ENCODE results near the gene MGAT5.

The MGAT5 gene

GRCh38 chr2:134308474-134309385 is 54.9 kb downstream of the MGAT5 start:
- DNase-seq: no peak

GRCh38 chr2:134310107-134311079 is 56.5 kb downstream of the MGAT5 start:
- DNase-seq: no peak

GRCh38 chr2:134312482-134312881 is 58.6 kb downstream of the MGAT5 start:
- no peak for DNase-seq

- no peak for DNase-seq
Observed at GRCh38 chr2:134314202-134314601, 60.3 kb downstream of the MGAT5 start.

GRCh38 chr2:134314681-134315368 is 61.0 kb downstream of the MGAT5 start:
- no peak for DNase-seq

- no peak for DNase-seq
Observed at GRCh38 chr2:134315471-134315870, 61.6 kb downstream of the MGAT5 start.

GRCh38 chr2:134319596-134320254 is 65.9 kb downstream of the MGAT5 start:
- DNase-seq: peak in 1 of 2 donors; percentile 23

GRCh38 chr2:134320930-134321329 is 67.1 kb downstream of the MGAT5 start:
- DNase-seq: peak; percentile 17 to 50

GRCh38 chr2:134323777-134324176 is 69.9 kb downstream of the MGAT5 start:
- no peak for DNase-seq

GRCh38 chr2:134324430-134324829 is 70.6 kb downstream of the MGAT5 start:
- no peak for DNase-seq

- DNase-seq: peak; percentile 33 to 67
Observed at GRCh38 chr2:134324947-134325346, 71.1 kb downstream of the MGAT5 start.

GRCh38 chr2:134325696-134326095 is 71.8 kb downstream of the MGAT5 start:
- DNase-seq: no peak

- DNase-seq: no peak
Observed at GRCh38 chr2:134327367-134327766, 73.5 kb downstream of the MGAT5 start.

GRCh38 chr2:134331081-134331480 is 77.2 kb downstream of the MGAT5 start:
- DNase-seq: no peak

GRCh38 chr2:134333646-134334189 is 79.8 kb downstream of the MGAT5 start:
- DNase-seq: no peak

- no peak for DNase-seq
Observed at GRCh38 chr2:134334542-134335353, 80.9 kb downstream of the MGAT5 start.

GRCh38 chr2:134335601-134336000 is 81.7 kb downstream of the MGAT5 start:
- DNase-seq: no peak

GRCh38 chr2:134336352-134336751 is 82.5 kb downstream of the MGAT5 start:
- DNase-seq: no peak

- DNase-seq: no peak
Observed at GRCh38 chr2:134336921-134337320, 83.0 kb downstream of the MGAT5 start.

- no peak for DNase-seq
Observed at GRCh38 chr2:134337631-134338030, 83.8 kb downstream of the MGAT5 start.

- DNase-seq: no peak
Observed at GRCh38 chr2:134338208-134338607, 84.3 kb downstream of the MGAT5 start.
